ENCODE data around the gene MAML3. TPM values are rescaled to one million over a fixed set of nuclear protein-coding genes. Genes with fewer than 3 reads are reported as not detected.

Gene MAML3
- polyA plus RNA-seq, 1 donor (not counting 4 experiments of a cell fraction or from before 2014, with no cell fraction given) = 0.68 TPM

DNA sequence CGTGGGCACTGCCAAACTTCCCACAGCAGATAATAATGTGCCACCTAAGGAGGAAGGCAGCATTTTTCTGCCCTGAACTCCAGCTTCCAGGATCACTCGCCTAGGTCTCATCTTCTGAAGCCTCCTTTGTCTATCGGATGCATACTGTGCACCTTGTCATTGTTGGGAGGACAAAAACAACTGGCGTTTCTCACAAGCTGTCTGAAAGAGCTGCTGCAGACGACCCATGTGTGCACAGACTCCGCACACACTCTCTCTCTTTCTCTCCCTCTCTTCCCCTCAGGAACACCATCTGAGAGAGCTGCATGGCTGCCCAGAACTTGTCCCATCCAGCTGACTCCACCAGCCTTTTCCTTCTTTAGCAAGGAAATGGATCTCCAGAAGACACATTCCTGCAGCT is 83.0 kb downstream of the MAML3 start:
- FAIRE-seq (no peak), DNase-seq (ENCODE audit: low read depth, low spot score) (no peak)
- Histone ChIP-seq H3K27me3 (ENCODE audit: control insufficient read depth, extremely low read depth, insufficient read depth, low read length) (no peaks in the 10 kb centered on the region), H2AFZ (ENCODE audit: control insufficient read depth, low read length) (no peak overlapping the region), H3K9me3 (ENCODE audit: control insufficient read depth, low read depth, low read length) (no peaks in the 10 kb centered on the region), H3K79me2 (ENCODE audit: control insufficient read depth, insufficient read depth, low read length) (no peaks in the 10 kb centered on the region), H3K9ac (ENCODE audit: control insufficient read depth, extremely low read depth, insufficient read depth, low read length) (no peak overlapping the region), H3K4me1 (ENCODE audit: control insufficient read depth, extremely low read depth, insufficient read depth, low read length) (no peaks in the 10 kb centered on the region), H3K27ac (ENCODE audit: control insufficient read depth, insufficient read depth, low read length) (no peak overlapping the region), H3K4me2 (ENCODE audit: control insufficient read depth, extremely low read depth, insufficient read depth, low read depth, low read length) (no peak overlapping the region), H3K36me3 (ENCODE audit: control insufficient read depth in 2 of 2, extremely low read depth in 1 of 2, insufficient read depth in 2 of 2, low read length in 2 of 2) (no peaks in the 10 kb centered on the region), H4K20me1 (ENCODE audit: control insufficient read depth, extremely low read depth, insufficient read depth, low read length) (no peaks in the 10 kb centered on the region), H3K4me3 (ENCODE audit: control insufficient read depth in 2 of 3, extremely low read depth in 1 of 3, insufficient read depth in 2 of 3, low read depth in 1 of 3, low read length in 3 of 3) (no peak overlapping the region), H3K9me1 (ENCODE audit: control insufficient read depth, extremely low read depth, insufficient read depth, low read length) (no peaks in the 10 kb centered on the region)
- dilution Hi-C loops (cut with MboI; ENCODE audit: extremely low pct_ligation_motif_present, low sequenced_read_pairs) = no loop called here
- TF ChIP-seq EZH2 (IDR thresholded peaks at IDR 0.05; ENCODE audit: low read length) = no peak
- TF ChIP-seq, protein P1, sequence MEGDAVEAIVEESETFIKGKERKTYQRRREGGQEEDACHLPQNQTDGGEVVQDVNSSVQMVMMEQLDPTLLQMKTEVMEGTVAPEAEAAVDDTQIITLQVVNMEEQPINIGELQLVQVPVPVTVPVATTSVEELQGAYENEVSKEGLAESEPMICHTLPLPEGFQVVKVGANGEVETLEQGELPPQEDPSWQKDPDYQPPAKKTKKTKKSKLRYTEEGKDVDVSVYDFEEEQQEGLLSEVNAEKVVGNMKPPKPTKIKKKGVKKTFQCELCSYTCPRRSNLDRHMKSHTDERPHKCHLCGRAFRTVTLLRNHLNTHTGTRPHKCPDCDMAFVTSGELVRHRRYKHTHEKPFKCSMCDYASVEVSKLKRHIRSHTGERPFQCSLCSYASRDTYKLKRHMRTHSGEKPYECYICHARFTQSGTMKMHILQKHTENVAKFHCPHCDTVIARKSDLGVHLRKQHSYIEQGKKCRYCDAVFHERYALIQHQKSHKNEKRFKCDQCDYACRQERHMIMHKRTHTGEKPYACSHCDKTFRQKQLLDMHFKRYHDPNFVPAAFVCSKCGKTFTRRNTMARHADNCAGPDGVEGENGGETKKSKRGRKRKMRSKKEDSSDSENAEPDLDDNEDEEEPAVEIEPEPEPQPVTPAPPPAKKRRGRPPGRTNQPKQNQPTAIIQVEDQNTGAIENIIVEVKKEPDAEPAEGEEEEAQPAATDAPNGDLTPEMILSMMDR (optimal IDR thresholded peaks at IDR 0.05 in 1 of 3, IDR thresholded peaks at IDR 0.05 in 1 of 3, conservative IDR thresholded peaks at IDR 0.05 in 1 of 3; ENCODE audit: extremely low read depth in 1 of 3, insufficient read depth in 2 of 3, low read length in 3 of 3) = no peak

DNA sequence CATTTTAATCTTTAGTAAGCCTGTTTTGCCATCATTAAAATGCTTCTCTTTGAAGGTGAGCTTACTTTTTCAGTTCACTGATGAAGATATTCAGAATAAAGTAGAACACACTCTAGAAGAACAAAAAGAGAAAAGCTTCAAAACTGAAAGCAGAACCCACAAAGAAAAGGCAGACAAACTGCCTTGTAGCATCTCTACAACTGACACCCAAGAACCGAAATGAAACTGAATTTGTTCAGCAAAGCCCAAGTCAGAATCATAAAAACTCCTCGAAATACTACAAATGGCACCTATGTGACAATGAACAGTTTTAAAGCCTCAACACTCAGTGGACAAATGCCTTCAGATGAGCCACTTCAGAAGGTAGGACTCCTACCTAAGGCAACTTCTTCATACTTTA is 83.6 kb downstream of the MAML3 start:
- Histone ChIP-seq H3K27me3 (ENCODE audit: control insufficient read depth, extremely low read depth, insufficient read depth, low read length) (no peaks in the 10 kb centered on the region), H3K36me3 (ENCODE audit: control insufficient read depth in 2 of 2, extremely low read depth in 1 of 2, insufficient read depth in 2 of 2, low read length in 2 of 2) (no peaks in the 10 kb centered on the region), H2AFZ (ENCODE audit: control insufficient read depth, low read length) (no peak overlapping the region), H3K4me2 (ENCODE audit: control insufficient read depth, extremely low read depth, insufficient read depth, low read depth, low read length) (no peak overlapping the region), H3K9me3 (ENCODE audit: control insufficient read depth, low read depth, low read length) (no peaks in the 10 kb centered on the region), H3K27ac (ENCODE audit: control insufficient read depth, insufficient read depth, low read length) (no peak overlapping the region), H4K20me1 (ENCODE audit: control insufficient read depth, extremely low read depth, insufficient read depth, low read length) (no peaks in the 10 kb centered on the region), H3K4me3 (ENCODE audit: control insufficient read depth in 2 of 3, extremely low read depth in 1 of 3, insufficient read depth in 2 of 3, low read depth in 1 of 3, low read length in 3 of 3) (no peak overlapping the region), H3K9ac (ENCODE audit: control insufficient read depth, extremely low read depth, insufficient read depth, low read length) (no peak overlapping the region), H3K9me1 (ENCODE audit: control insufficient read depth, extremely low read depth, insufficient read depth, low read length) (no peaks in the 10 kb centered on the region), H3K79me2 (ENCODE audit: control insufficient read depth, insufficient read depth, low read length) (no peaks in the 10 kb centered on the region), H3K4me1 (ENCODE audit: control insufficient read depth, extremely low read depth, insufficient read depth, low read length) (no peaks in the 10 kb centered on the region)
- TF ChIP-seq EZH2 (IDR thresholded peaks at IDR 0.05; ENCODE audit: low read length) = no peak
- TF ChIP-seq, protein P1 (optimal IDR thresholded peaks at IDR 0.05 in 1 of 3, IDR thresholded peaks at IDR 0.05 in 1 of 3, conservative IDR thresholded peaks at IDR 0.05 in 1 of 3; ENCODE audit: extremely low read depth in 1 of 3, insufficient read depth in 2 of 3, low read length in 3 of 3) = no peak
- DNase-seq (ENCODE audit: low read depth, low spot score) (no peak), FAIRE-seq (no peak)
- dilution Hi-C loops (cut with MboI; ENCODE audit: extremely low pct_ligation_motif_present, low sequenced_read_pairs) = no loop called here
